Activated naive CD4-positive, alpha-beta T cell (primary cell): ENCODE data around the gene RBL2.

Source experiments
- DNase-seq, 4 experiments: peaks; one replicate each; lab custom pipeline; 2025; lab: John Stamatoyannopoulos, UW

The RBL2 gene

DNA sequence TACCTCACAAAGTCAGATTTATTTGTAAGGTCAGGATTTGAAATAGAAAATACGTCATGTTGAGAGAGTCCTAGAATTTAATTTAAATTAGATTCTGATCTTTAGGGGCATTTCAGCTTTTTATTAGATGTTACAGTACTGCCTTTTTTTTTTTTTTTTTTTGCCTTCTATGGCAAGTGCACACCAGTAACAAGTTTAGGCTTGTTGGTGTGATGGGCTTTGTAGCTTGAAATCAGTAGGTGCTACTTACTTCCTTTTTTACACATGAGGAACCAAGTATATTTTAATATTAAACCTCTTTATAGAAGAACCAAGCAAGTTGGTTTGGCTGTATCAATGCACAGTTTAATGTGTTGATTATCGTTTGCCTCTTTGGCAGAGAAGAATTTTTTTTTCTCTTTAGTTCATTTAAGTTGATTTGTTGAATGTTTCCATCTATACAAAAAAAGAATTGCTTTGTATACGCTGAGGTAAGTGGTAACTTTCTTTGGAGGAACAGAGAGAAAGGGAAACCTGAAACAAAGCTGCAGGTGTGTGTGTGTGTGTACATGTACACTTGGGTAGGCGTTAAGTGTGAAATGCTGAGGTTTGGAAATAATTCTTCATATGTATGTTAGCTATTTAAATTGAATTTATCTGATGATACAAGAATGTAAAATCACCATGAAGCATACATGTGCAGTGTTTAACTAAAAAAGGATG is 15.7 kb downstream of the RBL2 start:
- no peak for DNase-seq

DNA sequence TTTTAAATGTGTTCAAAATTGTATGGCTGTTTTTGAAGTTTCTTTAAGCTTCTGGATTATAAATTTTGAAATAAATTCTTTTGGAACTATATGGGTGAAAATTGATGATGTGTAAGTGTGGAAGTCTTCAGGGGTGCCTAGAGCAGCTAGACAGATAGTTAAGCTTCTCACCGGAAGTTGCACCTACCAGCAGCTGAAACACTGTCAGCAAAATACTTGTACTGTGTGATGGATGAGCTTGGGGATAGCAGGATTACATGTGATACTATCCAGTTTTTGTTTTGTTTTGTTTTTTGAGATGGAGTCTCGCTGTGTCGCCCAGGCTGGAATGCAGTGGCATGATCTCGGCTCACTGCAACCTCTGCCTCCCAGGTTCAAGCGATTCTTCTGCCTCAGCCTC is 19.7 kb downstream of the RBL2 start:
- DNase-seq: no peak

DNA sequence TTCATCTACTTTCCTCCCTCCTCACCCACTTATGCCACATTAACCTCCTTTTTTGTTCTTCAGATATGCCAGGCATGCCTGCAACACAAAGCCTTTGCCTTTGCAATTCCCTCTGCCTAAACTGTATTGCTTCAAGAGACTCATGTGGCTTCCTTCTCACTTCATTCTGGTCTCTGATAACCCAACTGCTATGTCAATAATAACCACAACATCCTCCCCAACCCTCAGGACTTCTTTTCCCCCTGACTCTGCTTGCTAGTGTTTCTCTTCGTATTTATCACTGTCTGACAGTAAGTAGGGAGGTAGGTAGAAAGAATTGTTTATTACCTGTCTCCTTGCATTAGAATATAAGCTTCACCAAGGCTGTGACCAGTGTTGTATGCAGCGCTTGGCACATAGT is 22.4 kb downstream of the RBL2 start:
- no peak for DNase-seq

DNA sequence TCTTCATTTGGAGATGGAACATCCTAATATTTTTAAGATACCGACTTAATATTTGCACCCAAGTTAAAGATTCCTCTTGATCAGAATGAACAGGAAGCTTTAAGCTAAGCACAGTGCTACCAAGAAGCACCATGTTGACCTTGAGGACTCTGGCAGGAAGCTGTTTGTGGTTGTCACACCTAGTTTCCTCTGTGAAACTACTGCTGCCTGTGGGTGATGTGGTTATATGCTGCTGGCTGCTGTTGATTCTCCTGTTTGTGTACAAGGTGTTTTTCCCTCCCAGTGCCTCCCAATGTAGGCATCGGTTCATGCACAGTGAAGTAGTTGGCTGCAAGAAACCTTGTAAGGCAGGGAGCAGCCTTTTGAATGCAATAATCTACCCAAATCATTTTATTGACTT is 23.4 kb downstream of the RBL2 start:
- DNase-seq: peak in 2 of 4 experiments; percentile 43 to 49

DNA sequence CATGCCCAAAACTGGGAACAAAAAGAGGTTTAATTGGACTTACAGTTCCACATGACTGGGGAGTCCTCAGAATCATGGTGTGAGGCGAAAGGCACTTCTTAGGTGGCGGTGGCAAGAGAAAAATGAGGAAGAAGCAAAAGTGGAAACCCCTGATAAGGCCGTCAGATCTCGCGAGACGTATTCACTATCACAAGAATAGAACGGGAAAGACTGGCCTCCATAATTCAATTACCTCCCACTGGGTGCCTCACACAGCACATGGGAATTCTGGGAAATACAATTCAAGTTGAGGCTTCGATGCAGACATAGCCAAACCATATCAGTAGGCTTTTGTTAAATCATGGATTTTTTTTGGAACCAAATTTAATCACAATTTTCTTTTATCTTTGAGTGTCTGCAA is 24.4 kb downstream of the RBL2 start:
- no peak for DNase-seq

DNA sequence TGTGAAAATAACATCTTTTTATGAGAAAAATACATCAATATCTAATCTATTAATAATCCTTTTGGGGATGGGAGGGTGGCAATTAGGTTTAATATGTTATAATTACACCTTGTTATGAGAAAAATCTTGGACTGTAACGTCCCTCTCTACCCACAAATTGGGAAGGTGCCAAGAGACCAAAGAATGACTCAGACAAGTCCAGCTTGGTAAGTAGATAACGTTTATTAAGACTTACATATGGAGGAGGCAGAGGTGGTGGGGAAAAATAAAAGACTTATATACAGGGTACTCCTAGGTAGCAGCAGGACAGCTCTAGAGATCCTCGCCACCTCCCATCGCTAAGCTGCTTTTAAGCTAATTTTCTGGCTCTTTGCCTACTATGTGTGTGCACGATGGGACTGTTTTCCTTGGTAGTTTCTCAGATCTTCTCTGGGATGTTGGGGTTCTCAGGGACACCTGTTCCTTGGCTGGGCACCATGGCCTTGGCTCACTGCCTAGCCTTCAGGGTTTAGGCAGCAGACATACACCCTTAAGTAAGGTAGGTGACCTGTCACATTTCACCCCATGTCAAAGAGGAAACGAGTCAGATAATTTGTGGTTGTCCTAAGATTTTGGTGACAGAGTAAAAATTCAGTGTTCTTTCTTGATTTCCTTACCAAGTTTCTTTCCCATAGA is 31.5 kb downstream of the RBL2 start:
- DNase-seq: no peak

DNA sequence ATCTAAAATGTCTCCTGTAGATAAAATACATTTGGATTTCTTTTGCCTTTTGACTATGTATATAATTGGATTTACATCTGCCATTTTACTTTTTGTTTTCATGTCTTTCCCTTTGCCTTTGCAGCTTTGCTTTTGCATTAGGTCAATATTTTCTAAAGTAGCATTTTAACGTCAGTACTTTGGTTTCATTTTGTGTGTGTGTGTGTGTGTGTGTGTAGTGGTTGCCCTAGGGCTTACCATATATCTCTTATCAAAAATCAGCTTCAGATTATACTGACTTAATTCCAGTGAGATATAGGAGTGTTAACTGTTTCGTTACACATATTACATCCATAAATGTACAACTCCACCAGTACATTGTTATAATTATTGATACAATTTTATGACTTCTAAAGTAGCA is 42.6 kb downstream of the RBL2 start:
- DNase-seq: no peak

DNA sequence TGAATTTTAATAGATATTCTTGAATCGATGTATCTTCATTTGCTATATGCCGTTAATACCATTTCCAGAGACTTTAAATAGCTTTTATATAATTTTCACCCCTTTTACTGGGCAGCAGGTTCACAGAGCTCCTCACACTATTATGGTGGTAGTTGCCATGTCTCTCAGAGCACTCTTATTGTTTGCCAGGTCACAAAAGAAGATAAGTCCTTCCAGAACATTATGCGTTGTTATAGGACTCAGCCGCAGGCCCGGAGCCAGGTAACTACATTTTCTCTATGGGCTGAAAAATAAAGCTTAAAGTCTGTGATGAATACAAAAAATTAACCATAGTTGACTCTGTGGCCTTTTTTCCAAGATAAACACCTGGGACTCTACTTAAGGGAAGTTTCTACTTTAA is 44.7 kb downstream of the RBL2 start:
- no peak for DNase-seq

DNA sequence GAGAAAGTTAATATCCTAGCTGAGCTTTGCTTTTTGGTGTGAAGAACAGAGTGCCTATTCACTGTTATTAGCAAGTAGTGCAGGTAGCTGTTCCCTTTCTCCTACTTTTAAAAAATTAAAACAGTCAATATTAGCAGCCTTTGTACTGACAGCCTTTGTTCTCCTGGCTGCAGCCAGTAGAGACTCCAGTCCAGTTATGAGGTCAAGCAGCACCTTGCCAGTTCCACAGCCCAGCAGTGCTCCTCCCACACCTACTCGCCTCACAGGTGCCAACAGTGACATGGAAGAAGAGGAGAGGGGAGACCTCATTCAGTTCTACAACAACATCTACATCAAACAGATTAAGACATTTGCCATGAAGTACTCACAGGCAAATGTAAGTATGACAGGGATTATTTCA is 46.1 kb downstream of the RBL2 start:
- no peak for DNase-seq

DNA sequence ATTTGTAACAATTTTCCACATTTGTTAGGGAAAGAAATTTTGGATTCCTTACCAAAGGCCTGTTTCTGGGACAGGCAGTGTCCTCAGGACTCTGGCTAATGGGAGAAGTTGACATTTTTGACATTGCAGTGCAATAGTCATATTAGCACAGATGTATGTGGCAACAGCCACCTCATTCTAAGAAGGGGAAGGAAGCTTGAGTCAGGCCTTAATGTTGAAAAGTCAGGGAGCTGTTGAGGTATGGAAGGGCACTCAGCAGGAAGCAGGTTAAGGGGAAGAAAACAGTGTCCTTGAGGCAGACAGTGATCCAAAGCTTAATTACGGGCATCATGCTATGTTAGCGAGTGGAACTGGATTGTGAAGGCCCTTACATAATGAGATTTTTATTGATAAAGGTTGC is 47.9 kb downstream of the RBL2 start:
- DNase-seq: no peak

DNA sequence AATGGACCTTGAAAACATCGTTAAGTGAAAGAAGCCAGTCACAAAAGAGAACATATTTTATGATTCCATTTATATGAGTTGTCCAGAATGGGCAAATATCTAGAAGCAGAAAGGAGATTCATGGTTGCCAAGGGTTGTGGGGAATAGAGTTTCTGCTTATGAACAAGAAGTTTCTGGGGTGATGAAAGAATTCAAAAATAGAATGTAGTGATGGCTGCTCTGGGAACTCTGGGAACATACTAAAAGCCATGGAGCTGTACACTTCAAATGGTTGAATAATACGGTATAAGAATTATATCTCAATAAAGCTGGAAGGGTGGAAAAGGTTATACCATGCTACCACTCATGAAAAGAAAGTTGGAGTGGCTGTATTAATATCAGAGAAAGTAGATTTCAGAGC is 50.3 kb downstream of the RBL2 start:
- DNase-seq: no peak

DNA sequence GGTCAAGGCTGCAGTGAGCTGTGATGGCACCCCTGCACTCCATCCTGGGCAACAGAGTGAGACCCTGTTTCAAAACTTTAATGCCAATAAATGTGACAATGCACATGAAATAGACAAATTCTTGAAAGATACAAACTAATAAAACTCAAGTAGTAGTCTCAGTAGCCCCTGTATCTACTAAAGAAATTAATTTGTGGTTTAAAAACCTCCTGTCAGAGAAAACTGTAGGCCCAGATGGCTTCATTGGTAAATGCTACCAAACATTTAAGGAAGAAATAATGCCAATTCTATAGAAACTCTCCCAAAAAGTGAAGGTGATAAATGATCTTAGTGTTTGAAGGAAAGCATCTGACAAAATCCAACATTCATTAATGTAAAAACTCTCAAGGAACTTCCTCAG is 52.0 kb downstream of the RBL2 start:
- DNase-seq: no peak

DNA sequence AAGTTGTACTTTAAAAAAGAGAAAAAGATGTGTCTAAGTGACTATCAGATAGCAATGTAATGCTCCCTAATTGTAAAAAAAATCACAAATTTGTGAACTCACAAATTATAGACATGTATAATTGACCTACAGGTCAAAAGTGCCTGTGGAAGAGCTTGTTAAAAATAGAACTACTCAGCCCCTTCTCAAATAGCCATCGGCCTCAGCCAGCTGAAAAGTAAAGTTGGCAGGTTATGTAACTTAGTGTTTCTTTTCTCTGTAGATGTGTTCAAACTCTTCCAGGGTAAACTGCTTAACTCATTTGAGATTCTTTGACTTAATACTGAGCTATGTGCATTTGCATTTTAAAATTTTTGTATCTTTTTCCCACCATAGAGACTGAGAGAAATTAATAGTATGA is 55.5 kb downstream of the RBL2 start:
- no peak for DNase-seq

DNA sequence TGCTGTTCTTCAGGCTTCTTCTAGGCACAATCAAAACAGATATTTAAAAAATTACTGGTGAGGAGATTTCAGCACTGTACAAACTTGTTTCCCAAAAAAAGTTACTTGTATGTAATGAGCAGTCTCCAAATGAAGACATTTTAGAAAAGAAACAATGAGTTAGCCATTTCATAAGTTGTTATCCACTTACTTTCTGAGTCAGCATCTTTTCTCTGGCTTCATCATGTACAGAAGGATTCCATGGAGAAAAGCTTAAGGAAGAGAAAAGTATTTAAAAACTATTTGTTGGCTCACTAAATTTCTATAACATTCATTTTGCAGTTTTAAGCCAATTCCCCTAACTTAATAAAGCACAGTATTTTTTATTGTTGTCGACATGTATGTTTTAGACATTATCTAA is 58.2 kb downstream of the RBL2 start:
- DNase-seq: no peak

DNA sequence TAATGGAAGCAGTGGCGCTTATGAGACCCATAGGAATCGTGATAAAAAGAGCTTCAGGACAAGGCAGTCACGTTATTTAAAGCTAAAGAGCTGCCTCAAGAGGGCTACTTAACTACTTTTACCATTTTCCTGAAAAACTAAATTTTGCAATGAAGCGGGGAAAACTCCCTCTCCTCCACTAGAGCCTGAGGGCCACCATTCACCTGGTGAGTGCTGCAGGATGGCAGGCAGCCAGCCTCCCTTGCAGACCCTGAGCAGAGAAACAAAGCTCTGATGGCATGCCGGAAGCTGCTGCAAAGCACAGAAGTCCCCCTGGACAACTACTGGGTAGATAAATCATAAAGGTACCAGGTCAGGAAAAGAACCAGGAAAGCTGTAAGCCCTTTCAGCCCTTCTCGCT is 60.4 kb downstream of the RBL2 start:
- no peak for DNase-seq

DNA sequence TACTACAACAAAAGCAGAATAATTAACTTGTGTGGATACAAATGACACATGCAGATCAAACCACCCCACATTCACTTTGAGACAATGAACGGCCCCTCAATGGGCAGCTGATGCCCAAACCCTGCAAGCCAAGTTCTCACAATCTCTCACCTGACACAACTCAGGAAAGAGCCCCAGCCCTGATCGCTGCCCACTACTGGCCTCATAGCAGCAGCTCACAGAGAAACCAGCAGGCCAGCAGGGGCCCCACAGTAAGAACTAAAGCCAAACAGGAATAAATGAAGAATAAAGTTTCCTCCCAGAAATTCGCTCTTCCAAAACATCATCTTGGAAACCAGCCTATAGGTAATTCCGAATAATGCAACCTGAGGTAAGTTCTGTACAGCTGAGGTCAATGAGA is 61.1 kb downstream of the RBL2 start:
- no peak for DNase-seq

DNA sequence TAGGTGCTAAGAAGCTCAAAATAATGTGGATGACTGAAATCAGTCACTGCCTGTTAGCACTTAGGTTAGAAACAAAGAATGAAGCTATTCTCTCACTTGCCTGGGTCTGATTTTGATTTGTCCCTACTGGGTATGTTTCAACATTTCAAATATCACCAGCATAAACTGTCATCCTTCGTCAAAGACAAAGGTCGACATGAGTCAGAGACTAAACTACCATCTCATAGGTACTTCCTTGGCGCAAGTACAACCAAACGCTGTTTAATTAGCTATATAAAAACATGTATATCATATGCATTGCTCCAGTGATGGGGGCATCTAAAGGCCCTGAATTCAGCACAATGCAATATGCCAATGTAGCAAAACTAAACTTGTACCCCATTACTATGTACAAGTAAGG is 64.7 kb downstream of the RBL2 start:
- no peak for DNase-seq

DNA sequence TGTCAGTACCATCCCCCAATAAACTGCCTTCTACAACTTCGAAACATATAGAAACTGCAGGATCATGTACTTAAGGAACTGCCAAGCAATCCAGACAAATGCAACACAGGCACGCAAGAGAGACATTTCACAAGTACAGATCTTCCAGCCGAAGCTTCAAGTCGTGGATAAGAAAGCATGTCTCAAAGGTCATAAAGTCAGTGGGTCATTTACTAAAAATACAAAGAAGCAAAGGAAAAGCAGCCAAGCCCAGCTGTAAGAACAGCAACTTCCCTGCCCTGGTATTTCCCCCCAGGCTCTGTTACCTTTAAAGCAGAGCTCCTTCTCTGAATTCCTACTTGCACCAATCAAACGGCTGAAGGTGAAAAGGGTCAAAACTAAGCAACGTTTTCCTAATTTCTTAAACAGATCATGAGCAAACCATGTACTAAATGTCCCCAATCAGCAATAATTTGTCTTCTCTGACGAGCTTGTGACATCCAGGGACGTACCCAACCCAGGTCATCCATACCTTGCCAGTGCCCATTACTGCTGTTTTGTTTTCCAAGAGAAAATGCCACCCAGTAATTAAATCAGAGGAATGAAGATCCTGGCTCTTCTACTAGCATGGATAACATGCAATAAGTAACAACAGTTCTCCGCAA is 67.1 kb downstream of the RBL2 start:
- DNase-seq: no peak

DNA sequence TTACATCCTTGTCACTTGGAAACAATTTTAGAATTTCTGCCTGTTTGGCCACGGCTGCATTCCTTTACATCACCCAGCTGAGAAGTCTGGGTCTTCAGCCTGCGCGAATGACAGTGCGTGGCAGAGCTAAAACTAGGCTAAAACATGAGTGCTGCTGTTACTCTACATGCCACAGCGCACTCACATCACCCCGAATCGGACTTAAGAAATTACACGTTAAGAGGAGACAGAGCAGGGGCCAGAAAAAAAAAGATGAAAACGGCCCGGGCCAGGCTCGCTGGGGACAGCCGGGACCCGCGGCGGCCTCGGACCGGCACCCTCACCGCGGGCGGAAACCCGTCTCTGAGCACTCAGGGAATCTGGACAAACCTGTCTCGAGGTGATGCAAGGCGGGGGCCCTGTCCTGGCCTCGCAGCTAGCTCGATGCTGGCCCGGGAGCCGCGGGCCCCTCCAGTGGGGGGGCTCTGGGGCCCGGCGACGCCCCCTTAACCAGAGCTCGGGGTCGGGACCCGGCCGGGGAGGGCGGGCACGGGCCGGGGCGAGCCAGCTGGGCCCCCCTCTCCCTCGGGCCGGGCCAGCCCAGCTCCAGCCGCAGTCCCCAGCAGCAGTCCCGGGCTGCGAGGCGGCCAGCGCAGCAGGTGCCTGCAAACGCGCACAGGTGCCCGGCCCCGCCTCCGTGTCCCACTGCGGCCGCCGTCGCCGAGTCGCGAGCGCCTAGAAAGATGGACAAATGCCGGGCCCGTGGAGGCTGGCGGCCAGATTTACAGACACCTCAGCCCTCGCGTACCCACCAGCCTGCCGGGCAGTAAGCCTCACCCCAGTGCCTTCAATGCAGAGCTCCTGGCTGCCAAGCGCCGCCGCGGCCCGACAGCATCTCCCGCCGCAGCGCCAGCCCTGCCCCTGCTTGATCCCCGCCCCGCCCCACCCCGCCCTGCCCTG is 68.3 kb downstream of the RBL2 start, which contains the start of gene AKTIP:
Gene AKTIP, minus strand, starts transcription at position 879 of the 939 bp plus-strand sequence. CDS start 2,950 bp downstream, outside the sequence.
- DNase-seq: peak in 2 of 4 experiments; percentile 36 to 76

DNA sequence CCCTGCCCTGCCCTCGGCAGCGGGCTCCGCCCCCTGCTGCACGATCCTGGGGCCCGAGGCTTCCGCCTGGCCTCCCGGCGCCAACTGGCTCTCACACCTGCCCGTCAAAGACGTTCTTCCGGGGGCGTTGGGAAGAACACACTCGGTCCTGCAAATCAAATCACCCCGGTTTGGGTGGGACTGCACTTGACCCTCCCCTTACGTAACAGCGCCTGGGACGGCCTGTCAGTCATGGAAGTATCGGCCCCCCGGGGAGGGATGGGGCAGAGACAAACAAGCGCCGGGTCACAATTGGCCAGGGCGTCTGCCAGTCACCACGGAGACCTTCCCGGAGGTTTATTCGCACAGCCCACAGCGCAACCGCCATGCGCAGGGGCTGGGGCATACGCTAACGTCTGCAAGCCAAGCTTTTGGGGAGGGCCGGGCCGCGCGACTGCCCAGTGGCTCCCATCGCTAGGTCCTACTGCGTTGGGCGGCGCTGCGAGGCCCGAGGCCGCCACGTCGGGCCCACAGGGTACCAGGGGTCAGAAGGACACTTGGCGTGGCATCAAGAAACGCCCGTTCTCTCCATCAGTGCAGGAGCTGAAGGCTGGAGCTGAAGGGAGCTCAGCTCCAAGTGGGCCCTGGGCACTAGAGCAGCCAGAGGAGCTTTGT is 69.1 kb downstream of the RBL2 start:
- DNase-seq: peak; percentile 95 to 99 (median 98)

DNA sequence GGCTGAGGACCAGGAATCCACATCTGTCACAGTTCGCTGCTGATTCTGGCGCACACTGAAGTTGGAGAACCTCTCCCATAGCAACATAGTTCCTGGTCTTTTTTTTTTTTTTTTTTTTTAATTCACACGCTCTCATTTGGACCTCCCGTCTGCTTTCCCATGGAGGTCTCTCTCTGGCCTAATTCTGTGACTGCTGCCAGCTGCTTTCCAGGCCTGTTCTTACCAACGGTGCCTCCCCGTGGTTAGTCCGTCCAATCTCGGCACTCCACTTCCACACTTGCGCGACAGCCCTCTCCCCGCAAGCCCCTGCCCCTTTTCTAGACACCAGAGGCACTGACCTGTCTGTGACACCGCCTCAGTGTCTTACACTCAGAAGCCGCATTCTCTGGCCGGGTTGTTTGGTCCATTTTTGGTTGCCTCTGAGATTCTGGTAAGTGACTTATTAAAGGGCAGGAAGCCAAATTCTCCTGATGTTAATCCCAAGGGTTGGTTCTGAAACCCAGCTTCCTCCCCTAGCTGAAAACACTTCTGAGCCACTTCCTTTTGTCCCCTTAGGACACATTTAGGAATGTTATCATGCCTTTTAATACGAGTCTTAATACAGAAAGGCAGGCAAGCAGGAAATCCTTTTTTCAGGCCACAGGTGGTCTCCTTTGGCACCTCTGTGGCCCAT is 69.9 kb downstream of the RBL2 start:
- DNase-seq: peak in 1 of 4 experiments; percentile 18
